ENCODE results near the gene CD160.

CD160 gene

GRCh38 chr1:145747398-145748247, 28.3 kb downstream of the CD160 start:
- H3K9me3 ChIP-seq (ENCODE audit: severe bottlenecking): no peaks in the 10 kb centered on the region
- no peak overlapping the region for H3K4me3 ChIP-seq (ENCODE audit: low read depth, low read length)
- H3K36me3 ChIP-seq: peaks cover 87% of the 10 kb centered on the region
- H3K27me3 ChIP-seq (ENCODE audit: insufficient read depth, low read depth, severe bottlenecking): no peaks in the 10 kb centered on the region
- no peak overlapping the region for H3K27ac ChIP-seq
- DNase-seq: no peak
- TF ChIP-seq CTCF (IDR thresholded peaks at IDR 0.05; ENCODE audit: low read depth, low read length): no peak

- Histone ChIP-seq H3K9me3 (ENCODE audit: severe bottlenecking) (no peaks in the 10 kb centered on the region), H3K36me3 (peaks cover 68% of the 10 kb centered on the region), H3K27ac (no peak overlapping the region), H3K4me3 (ENCODE audit: low read depth, low read length) (no peak overlapping the region), H3K27me3 (ENCODE audit: insufficient read depth, low read depth, severe bottlenecking) (no peaks in the 10 kb centered on the region)
- TF ChIP-seq CTCF (IDR thresholded peaks at IDR 0.05; ENCODE audit: low read depth, low read length): no peak
- no peak for DNase-seq
These were observed 31.1 kb downstream of the CD160 start for GRCh38 chr1:145750426-145750825.

- Histone ChIP-seq H3K36me3 (peaks cover 64% of the 10 kb centered on the region), H3K27me3 (ENCODE audit: insufficient read depth, low read depth, severe bottlenecking) (no peaks in the 10 kb centered on the region), H3K9me3 (ENCODE audit: severe bottlenecking) (no peaks in the 10 kb centered on the region), H3K4me3 (ENCODE audit: low read depth, low read length) (no peak overlapping the region), H3K27ac (no peak overlapping the region)
- no peak for DNase-seq
- TF ChIP-seq CTCF (IDR thresholded peaks at IDR 0.05; ENCODE audit: low read depth, low read length): no peak
These were observed 32.3 kb downstream of the CD160 start for GRCh38 chr1:145751491-145752037.

- no peak for TF ChIP-seq CTCF (IDR thresholded peaks at IDR 0.05; ENCODE audit: low read depth, low read length)
- Histone ChIP-seq H3K4me3 (ENCODE audit: low read depth, low read length) (no peak overlapping the region), H3K9me3 (ENCODE audit: severe bottlenecking) (peaks cover 18% of the 10 kb centered on the region), H3K27me3 (ENCODE audit: insufficient read depth, low read depth, severe bottlenecking) (no peaks in the 10 kb centered on the region), H3K27ac (no peak overlapping the region), H3K36me3 (peaks cover 50% of the 10 kb centered on the region)
- DNase-seq: no peak
These were observed 38.1 kb downstream of the CD160 start for GRCh38 chr1:145757420-145757819.

- Histone ChIP-seq H3K27me3 (ENCODE audit: insufficient read depth, low read depth, severe bottlenecking) (no peaks in the 10 kb centered on the region), H3K4me3 (ENCODE audit: low read depth, low read length) (no peak overlapping the region), H3K36me3 (peaks cover 52% of the 10 kb centered on the region), H3K9me3 (ENCODE audit: severe bottlenecking) (peaks cover 22% of the 10 kb centered on the region), H3K27ac (no peak overlapping the region)
- DNase-seq: no peak
- no peak for TF ChIP-seq CTCF (IDR thresholded peaks at IDR 0.05; ENCODE audit: low read depth, low read length)
These were observed 38.8 kb downstream of the CD160 start for GRCh38 chr1:145758116-145758515.

Data from WERI-Rb-1 (cell line).